Heart left ventricle (tissue), 13 donors: ENCODE data around the gene PKIB.

Source experiments
- CTCF ChIP-seq, 12 donors: fragments of 200-600 bp; sonication (generic) in 4 of 12; IDR thresholded peaks; one replicate each; pipeline versions ENCODE4 v1.5.0 to v1.8.0; 2018 to 2022; ENCODE audit warnings: antibody characterized with exemption in 12 of 12, mild to moderate bottlenecking in 5 of 12
- POLR2A ChIP-seq, 2 donors: fragments of 450-650 bp; IDR thresholded peaks; one replicate each; pipeline ENCODE4 v1.6.1; 2017; ENCODE audit warnings: antibody characterized with exemption in 2 of 2, mild to moderate bottlenecking in 2 of 2, moderate library complexity in 2 of 2
- donor health status: ischemic (EF 13 %, LVEDD 7.1; RV severe dilation, severe dysfunction).
- donor health status: DM: no; HTN: yes; CAD: no.
- donor health status: DM: no; HTN: no; CAD: no.
- donor health status: ischemic (EF 25% LVEDD 6.9; RV normal size, moderate dysfunction).
- donor health status: ischemic (EF 25% LVEDD 5.7; RV mildly dilated, moderate dysfunction).
- donor health status: ischemic (EF 35%, LVEDD 5.7; RV mildly dilated, moderate dysfunction).
- donor health status: nonischemic (EF 11% LVEDD 7.7; RV severe dilation, severe dysfunction).
- donor health status: DM: yes; HTN: yes; CAD: no.
- donor health status: PGD.
- donor health status: ischemic (EF 29% LVEDD 5.4; RV normal size, mild dysfunction).
- donor health status: nonischemic (EF 23%, LVEDD 6.1; RV moderate dilation, normal function).

- TF ChIP-seq CTCF (IDR thresholded peaks at IDR 0.05) (no peak), POLR2A (IDR thresholded peaks at IDR 0.05) (no peak)
These were observed 82.8 kb downstream of the PKIB start for GRCh38 chr6:122692807-122693580.
